RWPE1 (cell line): Measurements from ENCODE around the gene TTC28.
"Not testable (repeated sequence)": the region's sequence is repeated elsewhere in the genome, so short reads cannot be mapped to it uniquely, and the experiment has no call there.

ENCODE experiments used
- CTCF ChIA-PET: fragments of 350-600 bp; sonication (Branson Sonifier 250); formaldehyde crosslinking; extraction: SDS; loops from one replicate; lab custom pipeline; 2021; lab: Yijun Ruan, JAX
- POLR2A ChIA-PET: fragments of 400-600 bp; formaldehyde crosslinking; extraction: SDS; loops from one replicate; lab custom pipeline; 2020; ENCODE audit warnings: antibody characterized with exemption; ENCODE audit not compliant: low non-redundant PET; lab: Yijun Ruan, JAX
- DNase-seq: peaks from one replicate; pipeline ENCODE4 v3.0.0; 2012; ENCODE audit warnings: low spot score
- H3K27ac ChIP-seq: fragments of 450-650 bp; 2 replicates; pipeline ENCODE4 v1.5.1; 2017
- CTCF ChIP-seq: fragments of 450-650 bp; conservative IDR thresholded peaks from 2 replicates; pipeline ENCODE4 v1.5.1; 2017; ENCODE audit warnings: low read depth, mild to moderate bottlenecking

The TTC28 gene

GRCh38 chr22:28464127-28464526, 215.5 kb downstream of the TTC28 start:
- H3K27ac ChIP-seq: no peak overlapping the region
- no peak for DNase-seq
- TF ChIP-seq CTCF: no peak
- ChIA-PET POLR2A (no interaction called here), CTCF (no interaction called here)

- H3K27ac ChIP-seq, POLR2A ChIA-PET, DNase-seq, CTCF ChIA-PET: not testable (repeated sequence)
Measured at GRCh38 chr22:28463408-28463807, 216.2 kb downstream of the TTC28 start.

GRCh38 chr22:28462901-28463300, 216.7 kb downstream of the TTC28 start:
- ChIA-PET POLR2A (no interaction called here), CTCF (no interaction called here)
- DNase-seq: no peak
- no peak for TF ChIP-seq CTCF
- H3K27ac ChIP-seq: no peak overlapping the region

- H3K27ac ChIP-seq: no peak overlapping the region
- no peak for TF ChIP-seq CTCF
- ChIA-PET POLR2A (no interaction called here), CTCF (no interaction called here)
- DNase-seq: no peak
Measured at GRCh38 chr22:28462041-28462440, 217.6 kb downstream of the TTC28 start.

GRCh38 chr22:28454431-28455064, 225.1 kb downstream of the TTC28 start:
- no peak for TF ChIP-seq CTCF
- CTCF ChIA-PET: no interaction called here
- no peak overlapping the region for H3K27ac ChIP-seq
- DNase-seq: no peak
- POLR2A ChIA-PET: no interaction called here

GRCh38 chr22:28450109-28450508, 229.5 kb downstream of the TTC28 start:
- no peak overlapping the region for H3K27ac ChIP-seq
- no peak for DNase-seq
- TF ChIP-seq CTCF: no peak
- ChIA-PET POLR2A (no interaction called here), CTCF (no interaction called here)

GRCh38 chr22:28449041-28449440, 230.6 kb downstream of the TTC28 start:
- no peak overlapping the region for H3K27ac ChIP-seq
- CTCF ChIA-PET: interaction anchor here (0.9 kb wide), 1 partner anchor 24 kb away, joined by 4 read pairs; no protein-coding TSS in a partner anchor
- POLR2A ChIA-PET: no interaction called here
- no peak for DNase-seq
- TF ChIP-seq CTCF: no peak
